Heart left ventricle (tissue), 16 donors: ENCODE measurements around the gene TNFRSF1B. TPM values are rescaled to one million over a fixed set of nuclear protein-coding genes. Genes with fewer than 3 reads are reported as not detected.
A peak's percentile ranks its signal among the peaks of the same experiment; 100 is the strongest.

ENCODE experiments used
- ATAC-seq, 4 donors: fragments of 200-7000 bp; cut with Tn5 transposase; one replicate each; pipeline ENCODE4 v1.9.1; 2020 to 2022; ENCODE audit warnings: moderate library complexity in 4 of 4, mild to moderate bottlenecking in 3 of 4, moderate number of reproducible peaks in 1 of 4
- DNase-seq, 5 donors: peaks; one replicate each; pipeline ENCODE4 v3.0.0-alpha.2; 2020
- H3K27ac ChIP-seq, 12 donors: fragments of 200-600 bp; sonication (generic) in 4 of 12; one replicate each; pipeline versions ENCODE4 v1.5.0 to v1.8.0; 2016 to 2022; ENCODE audit warnings: mild to moderate bottlenecking in 2 of 12
- H3K27me3 ChIP-seq, 9 donors: fragments of 200-600 bp; sonication (generic) in 2 of 9; one replicate each; pipeline versions ENCODE4 v1.5.1 to v1.8.0; 2016 to 2022; ENCODE audit warnings: mild to moderate bottlenecking in 3 of 9
- H3K36me3 ChIP-seq, 9 donors: fragments of 200-600 bp; sonication (generic) in 2 of 9; one replicate each; pipeline versions ENCODE4 v1.5.0 to v1.8.0; 2018 to 2022; ENCODE audit warnings: mild to moderate bottlenecking in 2 of 9
- H3K4me1 ChIP-seq, 12 donors: fragments of 200-600 bp; sonication (generic) in 4 of 12; one replicate each; pipeline versions ENCODE4 v1.5.0 to v1.8.0; 2016 to 2022; ENCODE audit warnings: mild to moderate bottlenecking in 3 of 12
- H3K4me3 ChIP-seq, 12 donors: fragments of 200-600 bp; sonication (generic) in 4 of 12; one replicate each; pipeline versions ENCODE4 v1.5.0 to v1.8.0; 2017 to 2022; ENCODE audit warnings: mild to moderate bottlenecking in 9 of 12, moderate library complexity in 4 of 12
- H3K9me3 ChIP-seq, 12 donors: fragments of 200-600 bp; sonication (generic) in 4 of 12; one replicate each; pipeline versions ENCODE4 v1.5.0 to v1.8.0; 2016 to 2022; ENCODE audit warnings: mild to moderate bottlenecking in 1 of 12
- POLR2A ChIP-seq, 2 donors: fragments of 450-650 bp; IDR thresholded peaks; one replicate each; pipeline ENCODE4 v1.6.1; 2017; ENCODE audit warnings: antibody characterized with exemption in 2 of 2, mild to moderate bottlenecking in 2 of 2, moderate library complexity in 2 of 2
- WGBS, 4 donors: extraction: QIAGEN DNeasy Blood & Tissue Kit in 2 of 4; methylation state at CpG; one replicate each; pipeline versions ENCODE4 v1.1.5 to v1.1.7; 2013 to 2018; 5-methylcytosine and 5-hydroxymethylcytosine counted together
- intact Hi-C, 10 donors: fragments of 100-400 bp; cut with DNase I; formaldehyde crosslinking; loops; one replicate each; pipeline versions ENCODE4 v1.11.1 to v1.14.2; 2022
- polyA plus RNA-seq, 2 donors: library from polyadenylated mRNA; stranded (reverse); fragments of 200-250 nt; gene quantifications; one replicate each; pipeline ENCODE4 v1.2.3, GENCODE V29; 2013
- total RNA-seq, 9 donors: library from RNA; depleted of rRNA in 2 of 9; stranded (reverse); fragments of >200 nt in 2 of 9; fragmentation: NEBNext Ultra II Directional in 3 of 9; extraction: Animal tissue kit (Norgen Biotek cat#: 25700) in 3 of 9; gene quantifications; one replicate each; pipeline versions ENCODE4 v1.1.0 to v1.2.4, GENCODE V29; 2016 to 2023
- TF ChIP-seq, protein P1 (sequence below), 12 donors: fragments of 200-600 bp; sonication (generic) in 4 of 12; IDR thresholded peaks; one replicate each; pipeline versions ENCODE4 v1.5.0 to v1.8.0; 2018 to 2022; ENCODE audit warnings: antibody characterized with exemption in 12 of 12, mild to moderate bottlenecking in 5 of 12
- donor health status: ischemic (EF 13 %, LVEDD 7.1; RV severe dilation, severe dysfunction).
- donor health status: healthy with polysubstance abuse.
- donor health status: DM: no; HTN: yes; CAD: no.
- donor health status: DM: no; HTN: no; CAD: no.
- donor health status: ischemic (EF 25% LVEDD 6.9; RV normal size, moderate dysfunction).
- donor health status: ischemic (EF 25% LVEDD 5.7; RV mildly dilated, moderate dysfunction).
- donor health status: healthy.
- donor health status: DM: yes; HTN: yes; CAD: no.
- donor health status: ischemic (EF 35%, LVEDD 5.7; RV mildly dilated, moderate dysfunction).
- donor health status: nonischemic (EF 11% LVEDD 7.7; RV severe dilation, severe dysfunction).
- donor health status: DM: yes; HTN: yes; CAD: no.
- donor health status: PGD.
- donor health status: ischemic (EF 29% LVEDD 5.4; RV normal size, mild dysfunction).
- donor health status: nonischemic (EF 23%, LVEDD 6.1; RV moderate dilation, normal function).

Gene TNFRSF1B
- total and polyA plus RNA-seq, 11 donors: 8.6 to 71.0 (median 14.9) TPM

DNA sequence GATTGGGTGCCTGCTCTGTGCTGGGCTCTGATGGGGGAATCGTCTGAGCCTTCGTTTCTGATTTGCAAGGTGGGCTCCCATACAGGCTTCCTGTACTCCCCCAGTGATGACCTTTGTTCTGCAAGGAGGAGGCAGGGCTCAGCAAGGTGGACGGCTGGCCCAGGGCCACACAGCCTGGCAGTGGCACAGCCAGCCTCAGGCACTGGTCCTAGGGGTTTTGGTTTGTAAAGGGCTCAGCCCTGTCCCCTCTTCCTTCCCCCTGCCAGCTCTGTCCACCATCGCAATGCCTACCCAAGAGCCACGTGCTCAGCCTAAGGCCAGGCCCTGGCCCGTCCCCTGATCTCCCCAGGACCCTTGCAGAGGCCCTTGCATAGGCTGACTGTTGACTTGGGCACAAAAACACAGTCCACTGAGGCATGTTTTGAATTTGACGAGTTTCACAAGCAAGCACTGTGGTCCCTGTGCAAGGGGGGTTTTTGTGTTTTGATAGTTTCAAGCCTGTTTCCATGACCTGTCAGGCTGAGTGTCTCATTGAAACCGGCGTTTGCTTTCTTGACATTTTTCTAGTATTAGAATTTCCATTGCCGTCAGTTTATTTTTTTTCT is 39.5 kb upstream of the TNFRSF1B start:
- Histone ChIP-seq H3K27me3 (peaks cover 0 to 6% (median 0%) of the 10 kb centered on the region in 9 donors), H3K9me3 (no peaks in the 10 kb centered on the region), H3K27ac (peak overlapping the region in 1 of 12 donors; percentile 3), H3K36me3 (no peaks in the 10 kb centered on the region), H3K4me1 (peaks cover 4 to 53% (median 16%) of the 10 kb centered on the region in 12 donors), H3K4me3 (no peak overlapping the region)
- DNase-seq (peak in 1 of 5 donors; percentile 28), ATAC-seq (no peak)
- 92 to 96% (median 94%) methylated on average over 9 to 10 of the region's 10 CpGs for WGBS, 4 donors
- intact Hi-C loops: loop anchor here in 1 of 10 donors (5.0 kb wide), 1 partner anchor 35 kb away; no protein-coding TSS in a partner anchor
- no peak for TF ChIP-seq POLR2A (IDR thresholded peaks at IDR 0.05)
- TF ChIP-seq, protein P1, sequence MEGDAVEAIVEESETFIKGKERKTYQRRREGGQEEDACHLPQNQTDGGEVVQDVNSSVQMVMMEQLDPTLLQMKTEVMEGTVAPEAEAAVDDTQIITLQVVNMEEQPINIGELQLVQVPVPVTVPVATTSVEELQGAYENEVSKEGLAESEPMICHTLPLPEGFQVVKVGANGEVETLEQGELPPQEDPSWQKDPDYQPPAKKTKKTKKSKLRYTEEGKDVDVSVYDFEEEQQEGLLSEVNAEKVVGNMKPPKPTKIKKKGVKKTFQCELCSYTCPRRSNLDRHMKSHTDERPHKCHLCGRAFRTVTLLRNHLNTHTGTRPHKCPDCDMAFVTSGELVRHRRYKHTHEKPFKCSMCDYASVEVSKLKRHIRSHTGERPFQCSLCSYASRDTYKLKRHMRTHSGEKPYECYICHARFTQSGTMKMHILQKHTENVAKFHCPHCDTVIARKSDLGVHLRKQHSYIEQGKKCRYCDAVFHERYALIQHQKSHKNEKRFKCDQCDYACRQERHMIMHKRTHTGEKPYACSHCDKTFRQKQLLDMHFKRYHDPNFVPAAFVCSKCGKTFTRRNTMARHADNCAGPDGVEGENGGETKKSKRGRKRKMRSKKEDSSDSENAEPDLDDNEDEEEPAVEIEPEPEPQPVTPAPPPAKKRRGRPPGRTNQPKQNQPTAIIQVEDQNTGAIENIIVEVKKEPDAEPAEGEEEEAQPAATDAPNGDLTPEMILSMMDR (IDR thresholded peaks at IDR 0.05): no peak

DNA sequence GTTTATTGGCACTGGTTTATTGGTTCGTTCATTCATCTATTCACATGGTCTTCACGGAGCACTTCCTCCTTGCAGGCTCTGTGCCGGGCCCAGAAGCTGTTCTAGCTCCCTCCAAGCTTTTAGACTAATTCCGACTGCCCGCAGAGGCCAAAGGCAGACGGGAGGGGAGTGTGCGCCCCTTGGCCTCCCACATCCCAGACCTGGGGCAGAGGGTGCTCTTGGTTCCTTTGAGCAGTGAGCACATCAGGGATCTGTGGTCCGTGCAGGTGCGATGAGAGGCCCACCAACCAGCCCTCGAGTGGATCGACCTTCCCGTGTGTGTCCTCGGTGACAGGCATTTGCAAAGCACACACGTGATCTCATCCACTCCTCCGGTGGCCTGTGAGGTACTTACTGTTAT is 38.7 kb upstream of the TNFRSF1B start:
- intact Hi-C loops: loop anchor here in 1 of 10 donors (5.0 kb wide), 1 partner anchor 34 kb away; no protein-coding TSS in a partner anchor
- Histone ChIP-seq H3K4me1 (peaks cover 4 to 61% (median 19%) of the 10 kb centered on the region in 12 donors), H3K27me3 (peaks cover 0 to 6% (median 0%) of the 10 kb centered on the region in 9 donors), H3K4me3 (no peak overlapping the region), H3K27ac (no peak overlapping the region), H3K36me3 (no peaks in the 10 kb centered on the region), H3K9me3 (no peaks in the 10 kb centered on the region)
- ATAC-seq (no peak), DNase-seq (peak in 1 of 5 donors; percentile 44)
- WGBS, 4 donors: 87 to 92% (median 91%) methylated on average over 14 to 15 of the region's 15 CpGs
- no peak for TF ChIP-seq POLR2A (IDR thresholded peaks at IDR 0.05)
- TF ChIP-seq, protein P1 (IDR thresholded peaks at IDR 0.05): no peak

DNA sequence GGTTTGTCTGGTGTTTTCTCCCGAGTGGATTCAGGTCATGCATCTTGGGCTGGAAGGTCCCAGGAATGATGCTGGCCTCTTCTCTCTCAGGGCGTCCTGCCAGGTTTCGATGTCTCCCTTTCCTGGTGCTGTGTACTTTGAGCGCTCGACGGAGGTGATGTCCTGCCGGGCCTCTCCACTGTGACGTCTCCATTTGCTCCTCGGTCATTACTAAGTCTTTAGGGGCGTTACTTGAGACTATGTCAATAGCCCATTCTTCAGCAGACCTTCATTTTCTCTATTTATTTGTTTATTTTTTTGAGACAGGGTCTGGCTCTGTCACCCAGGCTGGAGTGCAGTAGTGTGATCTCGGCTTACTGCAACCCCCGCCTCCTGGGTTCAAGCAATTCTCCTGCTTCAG is 37.2 kb upstream of the TNFRSF1B start:
- no peak overlapping the region for H3K4me3 ChIP-seq
- no peak overlapping the region for H3K27ac ChIP-seq
- no peaks in the 10 kb centered on the region for H3K27me3 ChIP-seq
- DNase-seq (no peak), ATAC-seq (no peak)
- WGBS, 4 donors: 78 to 93% (median 85%) methylated on average over 12 of the region's 12 CpGs
- H3K36me3 ChIP-seq: no peaks in the 10 kb centered on the region
- TF ChIP-seq POLR2A (IDR thresholded peaks at IDR 0.05): no peak
- TF ChIP-seq, protein P1 (IDR thresholded peaks at IDR 0.05): no peak
- no peaks in the 10 kb centered on the region for H3K9me3 ChIP-seq
- H3K4me1 ChIP-seq: peaks cover 4 to 69% (median 19%) of the 10 kb centered on the region in 12 donors
- intact Hi-C loops: loop anchor here in 3 of 10 donors (5.0 to 10.0 kb wide), 3 partner anchors 33 to 55 kb away; partner anchors contain the start of gene TNFRSF1B (in 1 of the 3)

DNA sequence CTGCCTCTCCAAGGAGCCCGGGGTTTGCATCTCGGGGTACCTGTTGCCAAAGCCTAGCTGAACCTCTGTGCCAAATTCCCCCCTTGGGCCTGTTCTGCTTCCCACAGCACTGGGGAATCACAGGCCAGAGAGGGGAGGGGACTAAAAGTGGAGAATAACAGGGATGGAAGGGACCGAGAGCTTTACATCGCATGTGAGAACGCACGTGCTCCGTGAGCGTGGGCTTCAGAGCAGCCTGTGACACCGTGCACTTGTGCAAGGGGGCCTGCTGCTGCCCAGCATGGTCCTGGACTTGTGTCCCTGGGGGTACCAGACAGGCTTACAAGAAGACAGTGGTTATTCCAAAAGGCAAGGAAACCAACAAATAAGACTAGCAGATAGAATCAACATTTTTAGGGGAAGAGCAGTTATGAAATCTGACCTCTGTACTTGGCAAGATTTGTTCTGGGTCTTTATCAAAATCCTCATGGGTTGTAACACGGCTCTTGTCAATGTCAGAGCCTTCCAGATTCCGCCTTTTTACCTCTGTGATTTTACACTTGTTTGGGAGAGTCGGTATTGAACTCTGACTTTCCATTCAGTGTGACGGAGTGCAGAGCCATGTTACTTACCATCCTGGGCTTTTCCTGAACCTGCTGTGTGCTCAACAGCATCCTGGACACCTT is 36.2 kb upstream of the TNFRSF1B start:
- TF ChIP-seq, protein P1 (IDR thresholded peaks at IDR 0.05): no peak
- TF ChIP-seq POLR2A (IDR thresholded peaks at IDR 0.05): no peak
- 77 to 90% (median 81%) methylated on average over 13 of the region's 13 CpGs for WGBS, 4 donors
- ATAC-seq (no peak), DNase-seq (peak in 1 of 5 donors; percentile 50)
- no peaks in the 10 kb centered on the region for H3K36me3 ChIP-seq
- no peak overlapping the region for H3K4me3 ChIP-seq
- H3K27ac ChIP-seq: no peak overlapping the region
- H3K4me1 ChIP-seq: peaks cover 0 to 61% (median 15%) of the 10 kb centered on the region in 12 donors
- intact Hi-C loops: loop anchor here in 2 of 10 donors (5.0 to 10.0 kb wide), 2 partner anchors 37 to 54 kb away; partner anchors contain the start of gene TNFRSF1B (in 1 of the 2)
- H3K9me3 ChIP-seq: no peaks in the 10 kb centered on the region
- H3K27me3 ChIP-seq: no peaks in the 10 kb centered on the region
